Lower lobe of right lung (tissue), 2 donors: ENCODE measurements around the gene PDE4B. TPM values are rescaled to one million over a fixed set of nuclear protein-coding genes. Genes with fewer than 3 reads are reported as not detected.

ENCODE experiments used
- ATAC-seq, 2 donors: fragments of 200-7000 bp; cut with Tn5 transposase; one replicate each; pipeline ENCODE4 v1.9.1; 2020 to 2022; ENCODE audit warnings: mild to moderate bottlenecking in 2 of 2, moderate library complexity in 2 of 2
- DNase-seq: peaks from one replicate; pipeline ENCODE4 v3.0.0-alpha.2; 2020
- H3K27ac ChIP-seq: fragments of 200-600 bp; one replicate; pipeline ENCODE4 v1.8.0; 2022
- H3K27me3 ChIP-seq: fragments of 200-600 bp; one replicate; pipeline ENCODE4 v1.8.0; 2022; ENCODE audit warnings: low read depth
- H3K36me3 ChIP-seq: fragments of 200-600 bp; one replicate; pipeline ENCODE4 v1.8.0; 2022; ENCODE audit warnings: mild to moderate bottlenecking
- H3K4me1 ChIP-seq: fragments of 200-600 bp; one replicate; pipeline ENCODE4 v1.8.0; 2022
- H3K4me3 ChIP-seq: fragments of 200-600 bp; one replicate; pipeline ENCODE4 v1.8.0; 2022; ENCODE audit warnings: mild to moderate bottlenecking
- H3K9me3 ChIP-seq: fragments of 200-600 bp; one replicate; pipeline ENCODE4 v1.8.0; 2022
- CTCF ChIP-seq: fragments of 200-600 bp; IDR thresholded peaks from one replicate; pipeline ENCODE4 v1.8.0; 2022; ENCODE audit warnings: antibody characterized with exemption, mild to moderate bottlenecking
- intact Hi-C: fragments of 100-400 bp; cut with DNase I; formaldehyde crosslinking; loops from one replicate; pipeline ENCODE4 v1.11.0; 2022
- total RNA-seq: library from RNA; stranded (reverse); fragmentation: NEBNext Ultra II Directional; extraction: Animal tissue kit (Norgen Biotek cat#: 25700); gene quantifications from one replicate; pipeline ENCODE4 v1.2.1, GENCODE V29; 2021
- donor health status: DM: no; HTN: yes; CAD: no; lungs with severe emphysema.

The PDE4B gene
- total RNA-seq, 1 donor from 2014 or later = 26.9 TPM

DNA sequence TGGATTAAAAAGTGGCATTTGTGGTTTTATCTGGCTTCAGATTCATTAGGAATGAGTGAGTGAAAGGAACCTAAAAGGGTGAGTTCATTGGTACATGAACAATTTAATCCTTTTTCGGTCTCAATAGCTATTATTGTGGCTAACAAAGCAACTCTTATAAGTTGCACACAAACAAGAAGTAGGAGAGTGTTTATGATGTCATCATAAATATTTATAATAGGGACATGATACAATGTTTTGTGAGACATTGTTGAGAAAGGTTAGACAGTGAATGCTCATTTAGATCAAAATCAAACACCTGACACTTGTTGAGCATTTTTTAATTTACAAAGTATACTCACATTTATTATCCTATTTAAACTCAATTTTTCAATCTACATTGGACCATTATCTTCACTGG, 363.4 kb downstream of the PDE4B start:
- Histone ChIP-seq H3K4me1 (no peaks in the 10 kb centered on the region), H3K9me3 (no peaks in the 10 kb centered on the region), H3K27ac (no peak overlapping the region), H3K36me3 (no peaks in the 10 kb centered on the region), H3K27me3 (no peaks in the 10 kb centered on the region), H3K4me3 (no peak overlapping the region)
- intact Hi-C loops = no loop called here
- ATAC-seq (no peak), DNase-seq (no peak)
- no peak for TF ChIP-seq CTCF

GRCh38 chr1:66159800-66160199, 367.1 kb downstream of the PDE4B start:
- Histone ChIP-seq H3K36me3 (no peaks in the 10 kb centered on the region), H3K27ac (no peak overlapping the region), H3K27me3 (no peaks in the 10 kb centered on the region), H3K4me3 (no peak overlapping the region), H3K4me1 (no peaks in the 10 kb centered on the region), H3K9me3 (no peaks in the 10 kb centered on the region)
- intact Hi-C loops = no loop called here
- TF ChIP-seq CTCF = no peak
- no peak for ATAC-seq
- DNase-seq = no peak

GRCh38 chr1:66160719-66161118, 368.0 kb downstream of the PDE4B start:
- H3K27me3 ChIP-seq = no peaks in the 10 kb centered on the region
- no peaks in the 10 kb centered on the region for H3K36me3 ChIP-seq
- intact Hi-C loops = no loop called here
- H3K9me3 ChIP-seq = no peaks in the 10 kb centered on the region
- ATAC-seq = no peak
- H3K4me1 ChIP-seq = no peaks in the 10 kb centered on the region
- no peak for DNase-seq
- no peak for TF ChIP-seq CTCF
- no peak overlapping the region for H3K4me3 ChIP-seq
- H3K27ac ChIP-seq = no peak overlapping the region

- no peak for TF ChIP-seq CTCF
- H3K4me1 ChIP-seq = no peaks in the 10 kb centered on the region
- no peak for ATAC-seq
These were observed 374.1 kb downstream of the PDE4B start for GRCh38 chr1:66166753-66167152.

DNA sequence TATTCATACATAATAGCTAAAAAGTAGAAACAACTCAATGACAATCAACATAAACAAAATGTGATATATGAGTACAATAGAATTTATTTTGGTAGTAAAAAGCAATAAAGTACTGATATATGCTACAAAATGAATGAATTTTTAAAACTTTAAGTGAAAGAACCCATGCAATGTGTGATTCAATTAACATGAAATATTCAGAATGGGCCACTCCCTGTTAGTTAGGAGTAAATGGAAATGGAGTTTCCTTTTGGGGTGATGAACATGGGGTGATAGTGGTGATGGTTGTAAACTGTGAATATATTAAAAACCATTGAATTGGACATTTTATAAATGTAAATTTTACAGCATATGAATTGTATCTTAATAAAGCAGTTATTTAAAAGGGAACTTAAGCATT, 374.6 kb downstream of the PDE4B start:
- DNase-seq = no peak
- no peaks in the 10 kb centered on the region for H3K4me1 ChIP-seq
- H3K27me3 ChIP-seq = no peaks in the 10 kb centered on the region
- H3K9me3 ChIP-seq = no peaks in the 10 kb centered on the region
- no peak for TF ChIP-seq CTCF
- no peak overlapping the region for H3K4me3 ChIP-seq
- no peak overlapping the region for H3K27ac ChIP-seq
- H3K36me3 ChIP-seq = no peaks in the 10 kb centered on the region
- intact Hi-C loops = no loop called here
- ATAC-seq = no peak

More at GRCh38 chr1:66166753-66167152, 374.1 kb downstream of the PDE4B start:
- Histone ChIP-seq H3K9me3 (no peaks in the 10 kb centered on the region), H3K4me3 (no peak overlapping the region), H3K27ac (no peak overlapping the region), H3K27me3 (no peaks in the 10 kb centered on the region), H3K36me3 (no peaks in the 10 kb centered on the region)
- DNase-seq = no peak
- intact Hi-C loops = no loop called here

DNA sequence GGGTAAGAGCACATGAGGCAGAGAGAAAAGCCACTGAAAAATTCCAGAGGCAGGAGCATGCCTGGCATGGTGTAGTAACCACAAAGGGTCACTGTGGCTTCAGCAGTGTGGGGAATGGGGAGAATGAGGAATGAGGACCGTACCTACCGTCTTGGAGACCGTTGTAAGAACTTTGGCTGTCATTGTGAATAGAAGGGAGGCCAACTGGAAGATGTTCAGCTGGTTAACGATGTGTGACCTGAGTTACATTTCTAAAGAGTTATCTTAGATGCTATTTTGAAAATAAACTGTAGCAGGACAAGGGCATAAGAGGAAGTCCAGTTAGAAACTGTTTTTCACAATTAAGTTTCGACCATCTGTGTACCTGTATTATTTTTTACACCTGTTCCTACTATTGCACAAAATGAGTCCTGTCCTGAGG, 375.8 kb downstream of the PDE4B start:
- Histone ChIP-seq H3K36me3 (no peaks in the 10 kb centered on the region), H3K27ac (no peak overlapping the region), H3K4me1 (no peaks in the 10 kb centered on the region), H3K9me3 (no peaks in the 10 kb centered on the region), H3K4me3 (no peak overlapping the region), H3K27me3 (no peaks in the 10 kb centered on the region)
- ATAC-seq = no peak
- intact Hi-C loops = no loop called here
- TF ChIP-seq CTCF = no peak
- no peak for DNase-seq
